NCI-H1694 treated with DMSO at 0.1 percent for 48 hours (cell line): ENCODE results near the gene DPP4.
"Not testable (repeated sequence)": the region's sequence is repeated elsewhere in the genome, so short reads cannot be mapped to it uniquely, and the experiment has no call there.

Experiments used
- DNase-seq: peaks from one replicate; lab custom pipeline; 2025; lab: John Stamatoyannopoulos, UW

Gene DPP4

DNA sequence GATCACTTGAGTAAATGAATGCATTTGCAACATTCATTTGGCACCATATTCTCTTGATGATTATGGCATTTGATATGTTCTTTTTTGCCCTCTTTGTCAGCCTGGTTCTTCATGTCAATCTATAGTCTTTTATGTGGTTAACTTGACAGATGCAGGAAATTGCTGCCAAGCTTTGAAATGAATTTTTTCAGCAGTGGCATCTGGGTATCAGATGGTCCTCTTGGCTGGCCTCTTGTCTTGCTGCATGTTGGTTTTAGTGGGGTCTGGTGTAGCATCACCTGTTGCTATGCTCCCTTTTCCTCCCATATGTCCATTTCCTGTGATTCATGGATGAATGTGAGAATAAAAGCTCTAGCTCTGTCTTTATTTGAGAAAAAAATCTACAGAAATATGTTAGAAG lies 119.9 kb downstream of the DPP4 start:
- peak; percentile 99 for DNase-seq

DNA sequence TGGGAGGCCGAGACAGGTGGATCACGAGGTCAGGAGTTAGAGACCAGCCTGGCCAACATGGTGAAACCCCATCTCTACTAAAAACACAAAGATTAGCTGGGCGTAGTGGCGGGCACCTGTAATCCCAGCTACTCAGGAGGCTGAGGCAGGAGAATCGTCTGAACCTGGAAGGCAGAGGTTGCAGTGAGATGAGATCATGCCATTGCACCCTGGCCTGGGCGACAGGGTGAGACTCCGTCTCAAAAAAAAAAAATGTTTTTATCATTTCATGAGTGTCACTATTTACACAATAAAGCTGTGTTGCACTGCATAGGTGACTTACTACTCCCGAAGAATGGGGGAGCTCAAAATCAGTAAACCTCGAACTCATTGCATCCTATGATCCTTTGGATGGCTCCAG lies 120.6 kb downstream of the DPP4 start:
- not testable (repeated sequence) for DNase-seq

DNA sequence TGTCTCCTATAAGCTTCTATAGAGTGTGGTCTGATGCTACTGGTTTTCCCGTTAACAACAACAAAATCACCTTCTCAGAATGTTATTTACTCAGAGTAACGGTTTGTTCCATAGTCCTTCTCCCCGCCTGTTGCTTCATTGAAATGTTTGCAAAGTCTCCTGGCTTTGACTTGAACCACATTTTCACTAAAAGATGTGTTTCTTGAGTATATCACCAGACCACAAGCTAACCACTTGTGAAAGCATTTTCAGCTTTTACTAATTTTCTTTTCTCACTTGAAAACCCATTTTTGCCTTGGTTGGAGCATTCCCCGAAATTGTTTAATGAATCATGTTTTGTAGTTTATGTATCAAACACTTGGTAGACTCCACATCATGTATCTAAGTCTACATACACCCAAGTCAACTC lies 121.2 kb downstream of the DPP4 start:
- no peak for DNase-seq

DNA sequence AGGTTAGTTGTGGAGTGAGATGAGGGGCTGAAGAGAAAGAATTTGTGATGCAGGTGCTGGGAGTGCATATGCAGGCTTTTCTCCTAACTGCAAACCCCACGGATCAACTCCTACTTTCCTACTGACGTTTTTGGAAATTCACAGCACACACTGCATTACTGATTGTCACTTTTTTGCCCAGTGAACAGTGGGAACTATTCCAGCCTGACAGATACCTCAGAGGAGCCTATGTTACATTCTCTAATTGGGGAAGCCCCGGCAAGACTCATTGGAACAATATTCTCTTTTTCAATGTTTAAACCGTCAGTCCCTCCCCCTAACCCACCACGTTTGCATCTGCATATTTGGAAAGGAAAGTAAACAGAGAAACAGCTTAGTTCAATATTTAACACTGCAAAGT lies 126.2 kb downstream of the DPP4 start:
- peak; percentile 73 for DNase-seq

DNA sequence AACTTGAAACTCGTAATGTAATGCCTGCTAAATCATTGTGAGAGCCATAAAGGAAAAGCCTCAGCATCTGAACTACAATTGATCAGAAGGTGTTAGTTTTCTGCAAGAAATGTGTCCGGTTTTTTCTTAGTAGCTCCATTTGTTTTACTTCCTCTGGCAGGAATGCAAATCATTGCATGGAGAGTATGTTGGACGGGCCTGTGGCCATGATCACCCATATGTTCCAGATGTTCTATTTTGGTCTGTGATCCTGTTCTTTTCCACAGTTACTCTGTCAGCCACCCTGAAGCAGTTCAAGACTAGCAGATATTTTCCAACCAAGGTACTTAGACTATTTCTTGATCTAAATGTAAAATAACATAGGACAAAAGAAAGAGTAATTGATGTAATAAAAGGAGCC lies 126.6 kb downstream of the DPP4 start:
- peak; percentile 73 for DNase-seq

DNA sequence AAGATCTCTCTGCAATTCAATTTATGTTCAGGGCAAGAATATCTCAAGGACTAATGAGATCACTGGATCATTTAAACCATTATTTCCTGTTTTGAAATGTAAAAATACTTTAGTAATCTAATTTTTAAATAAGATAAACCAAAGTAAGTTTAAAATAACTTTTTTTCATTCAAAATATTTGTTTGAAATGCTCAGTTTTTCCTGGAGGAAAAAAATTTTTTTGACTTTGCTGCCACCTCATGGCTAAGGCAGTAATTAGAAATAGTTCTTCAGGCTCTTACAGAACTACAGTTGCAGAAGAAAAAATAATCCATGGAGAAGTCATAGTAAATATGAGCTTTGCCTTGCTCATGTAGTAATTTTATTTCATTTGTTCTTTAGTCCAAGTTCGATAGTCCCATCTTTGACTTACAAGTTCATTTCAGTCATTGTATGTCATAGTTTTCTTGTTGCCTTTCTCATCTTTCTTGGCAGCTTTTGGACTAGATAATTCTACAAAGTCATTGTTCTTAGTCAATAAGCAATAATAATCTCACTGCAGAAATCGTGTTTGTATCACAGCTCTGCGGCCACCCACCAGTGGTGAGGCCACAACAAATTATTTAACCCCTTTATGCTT lies 127.4 kb downstream of the DPP4 start:
- peak; percentile 82 for DNase-seq

DNA sequence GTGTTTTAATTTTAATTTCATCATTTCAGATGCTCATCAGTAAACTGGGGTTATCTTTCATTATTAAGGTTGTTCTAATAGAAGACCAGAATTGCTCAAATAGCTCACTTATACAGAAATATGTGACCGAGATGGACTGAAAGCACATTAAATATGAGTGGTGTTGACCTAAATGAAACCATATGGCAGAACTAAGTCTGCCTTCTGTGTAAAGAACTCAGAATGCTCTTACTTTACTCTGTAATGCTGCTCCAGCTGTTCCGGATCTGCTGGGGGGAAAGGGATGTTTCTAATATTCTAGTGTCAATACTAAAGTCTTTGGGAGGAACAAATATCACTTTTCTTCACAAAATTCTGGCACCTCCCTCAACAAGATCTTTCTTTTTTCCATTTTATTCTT lies 131.0 kb downstream of the DPP4 start:
- peak; percentile 72 for DNase-seq
